ENCODE results near the gene MYO5C.

MYO5C gene

GRCh38 chr15:52280326-52281084, 15.1 kb downstream of the MYO5C start:
- DNase-seq (ENCODE audit: low read depth in 2 of 2), result no peak

GRCh38 chr15:52278636-52279367, 16.8 kb downstream of the MYO5C start:
- DNase-seq (ENCODE audit: low read depth in 2 of 2), result no peak

- no peak for DNase-seq (ENCODE audit: low read depth in 2 of 2)
These were observed 17.5 kb downstream of the MYO5C start for GRCh38 chr15:52278135-52278534.

DNA sequence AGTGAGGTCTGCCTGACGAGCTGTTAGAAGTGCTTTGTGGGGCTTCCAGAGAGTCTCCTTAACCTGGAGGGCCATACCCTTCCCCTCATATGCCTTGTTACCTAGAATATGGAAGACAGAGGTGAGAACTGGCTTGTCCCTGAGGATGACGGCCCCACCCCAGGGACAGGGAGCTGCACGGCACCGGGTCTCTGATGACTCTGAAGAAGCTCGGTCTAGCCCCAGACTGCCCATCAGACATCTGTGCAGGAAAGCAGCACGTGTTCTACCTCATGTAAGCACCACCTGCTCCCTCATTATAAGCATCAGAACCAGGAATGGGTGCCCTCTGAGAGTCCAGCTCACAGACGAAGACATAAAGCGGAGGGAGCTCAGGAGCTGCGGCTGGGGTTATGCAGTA, 18.0 kb downstream of the MYO5C start:
- DNase-seq (ENCODE audit: low read depth in 2 of 2), result no peak

DNA sequence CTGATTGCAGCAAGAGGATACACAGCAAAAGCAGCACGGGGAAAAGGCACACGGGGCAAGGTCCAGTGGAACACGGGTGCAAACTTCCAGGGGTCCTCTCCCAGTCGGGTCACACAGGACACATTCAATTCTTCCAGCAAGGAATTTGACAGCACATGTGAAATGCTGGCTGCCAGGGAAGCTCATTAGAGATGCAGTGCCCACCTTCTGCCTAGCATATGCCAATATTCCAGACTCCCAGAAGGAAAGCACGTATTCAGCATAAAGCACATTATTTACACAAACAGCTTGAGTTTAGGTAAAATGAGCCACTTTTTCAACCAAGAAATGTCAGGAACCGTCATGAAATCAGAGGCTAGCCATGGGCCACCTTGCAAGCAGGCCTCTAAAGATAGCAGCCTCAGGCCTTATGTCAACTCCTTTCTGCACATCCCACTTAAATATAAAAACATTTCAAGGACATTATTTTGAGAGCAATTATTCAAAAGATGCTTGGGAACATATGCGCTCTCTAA, 19.3 kb downstream of the MYO5C start:
- no peak for DNase-seq (ENCODE audit: low read depth in 2 of 2)

DNA sequence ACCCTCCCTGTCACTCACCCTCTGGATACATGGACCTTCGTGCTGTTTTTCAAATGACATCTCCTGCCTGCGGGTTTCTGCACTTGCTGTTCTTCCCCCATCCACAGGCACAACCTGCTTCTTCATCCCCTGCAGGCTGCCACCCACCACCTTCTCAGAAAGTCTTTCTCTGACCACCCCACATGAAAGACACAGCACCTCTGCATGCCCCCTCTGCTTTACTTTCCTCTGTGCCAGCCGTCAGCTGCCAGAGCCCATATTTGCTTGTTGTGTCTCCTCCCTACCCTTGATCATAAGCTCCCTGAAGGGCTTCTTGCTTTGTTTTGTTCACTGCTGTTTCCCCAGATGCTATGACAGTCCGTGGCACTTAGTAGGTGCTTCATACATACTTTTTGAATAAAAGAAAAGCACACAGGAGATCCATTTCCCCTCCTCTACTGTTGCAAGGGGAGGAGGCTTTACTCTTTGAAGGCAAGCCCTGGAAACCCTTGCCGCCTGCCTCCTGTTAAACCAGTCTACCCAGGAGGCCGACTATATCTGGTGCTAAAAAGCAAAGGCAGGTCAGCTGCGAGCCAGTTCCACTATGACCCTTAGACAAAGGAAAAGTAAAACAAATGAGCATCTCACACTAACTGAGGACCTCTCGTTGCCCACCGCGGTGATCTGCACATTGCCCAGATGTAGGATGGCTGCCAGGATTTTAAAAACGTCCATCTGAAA, 31.9 kb downstream of the MYO5C start:
- no peak for DNase-seq (ENCODE audit: low read depth in 2 of 2)

- no peak for DNase-seq (ENCODE audit: low read depth in 2 of 2)
These were observed 33.2 kb downstream of the MYO5C start for GRCh38 chr15:52262364-52262763.

DNA sequence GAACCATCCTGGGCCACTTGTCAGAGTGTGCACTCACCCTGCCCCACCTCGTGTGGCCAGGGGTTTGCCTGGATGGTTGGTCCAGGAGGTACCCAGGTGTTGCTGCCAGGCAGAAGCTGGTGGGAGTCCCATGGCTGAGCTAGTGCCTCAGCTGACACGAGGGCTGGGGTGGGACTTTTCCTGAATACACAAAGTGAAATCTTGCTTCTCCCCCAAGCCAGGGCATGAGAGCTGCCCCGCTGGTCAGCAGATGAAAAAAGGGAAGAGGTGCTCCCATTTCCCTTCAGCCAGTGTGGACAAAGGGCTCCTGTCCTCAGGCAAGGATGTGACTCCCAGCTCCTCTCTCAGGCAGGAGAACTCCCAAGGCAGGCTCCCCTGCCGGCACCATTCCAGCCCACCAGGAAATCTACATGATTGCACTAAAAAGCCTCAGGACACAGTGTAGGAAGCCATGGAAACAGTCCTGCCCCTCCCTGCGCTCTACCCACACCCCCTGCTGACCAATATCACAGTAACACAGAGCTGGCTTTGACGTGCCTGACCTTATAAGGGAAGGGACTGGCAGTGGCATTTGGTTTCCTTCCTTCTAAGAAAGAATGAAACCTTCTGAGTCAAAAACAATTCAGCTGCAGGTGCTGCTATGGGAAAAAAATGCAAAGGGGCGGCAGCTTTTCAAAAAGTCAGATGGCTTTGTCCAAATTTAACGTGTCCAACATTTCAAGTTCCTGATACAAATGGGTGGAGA, 33.9 kb downstream of the MYO5C start:
- no peak for DNase-seq (ENCODE audit: low read depth in 2 of 2)

DNA sequence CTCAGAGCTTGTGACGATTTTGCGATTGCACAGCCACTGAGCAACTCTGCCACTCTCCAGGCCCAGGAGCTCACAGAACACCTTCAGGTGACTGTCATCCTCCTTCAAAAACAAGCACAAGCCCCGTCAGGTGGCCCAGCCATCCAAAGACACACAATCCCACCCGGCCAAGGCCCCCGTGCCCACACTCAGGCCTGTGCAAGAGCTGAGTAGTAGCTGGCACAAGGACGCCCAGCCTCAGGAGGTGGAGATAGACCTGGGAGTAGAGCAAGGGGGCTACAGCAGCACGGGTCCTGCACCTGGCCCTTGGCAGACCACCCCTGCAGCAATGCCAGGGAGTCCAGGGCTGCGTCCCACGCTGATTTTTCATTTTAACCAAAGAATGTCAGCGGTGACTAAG, 34.6 kb downstream of the MYO5C start:
- DNase-seq (ENCODE audit: low read depth in 2 of 2), result no peak

- no peak for DNase-seq (ENCODE audit: low read depth in 2 of 2)
These were observed 36.1 kb downstream of the MYO5C start for GRCh38 chr15:52259503-52259902.

- no peak for DNase-seq (ENCODE audit: low read depth in 2 of 2)
These were observed 37.1 kb downstream of the MYO5C start for GRCh38 chr15:52258461-52258860.

DNA sequence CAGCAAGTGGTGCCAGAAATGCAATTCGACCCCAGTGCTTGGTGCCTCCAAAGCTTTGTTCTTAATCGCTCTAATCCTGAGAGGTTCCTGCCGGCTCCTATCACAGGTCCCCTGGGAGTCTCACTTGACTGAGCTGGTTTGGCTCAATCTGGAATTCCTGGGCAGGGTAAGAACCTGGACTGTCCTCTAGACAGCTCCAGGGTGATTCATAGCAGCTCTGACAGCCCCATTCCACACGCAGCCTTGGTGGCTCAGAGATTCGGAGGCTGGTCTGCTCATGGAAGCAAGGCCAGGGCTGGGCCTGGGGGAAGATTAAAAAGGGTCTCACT, 37.9 kb downstream of the MYO5C start:
- DNase-seq (ENCODE audit: low read depth in 2 of 2), result no peak

GRCh38 chr15:52256930-52257733, 38.5 kb downstream of the MYO5C start:
- DNase-seq (ENCODE audit: low read depth in 2 of 2), result no peak

- DNase-seq (ENCODE audit: low read depth in 2 of 2), result peak; percentile 47 to 56
These were observed 39.2 kb downstream of the MYO5C start for GRCh38 chr15:52256366-52256765.

DNA sequence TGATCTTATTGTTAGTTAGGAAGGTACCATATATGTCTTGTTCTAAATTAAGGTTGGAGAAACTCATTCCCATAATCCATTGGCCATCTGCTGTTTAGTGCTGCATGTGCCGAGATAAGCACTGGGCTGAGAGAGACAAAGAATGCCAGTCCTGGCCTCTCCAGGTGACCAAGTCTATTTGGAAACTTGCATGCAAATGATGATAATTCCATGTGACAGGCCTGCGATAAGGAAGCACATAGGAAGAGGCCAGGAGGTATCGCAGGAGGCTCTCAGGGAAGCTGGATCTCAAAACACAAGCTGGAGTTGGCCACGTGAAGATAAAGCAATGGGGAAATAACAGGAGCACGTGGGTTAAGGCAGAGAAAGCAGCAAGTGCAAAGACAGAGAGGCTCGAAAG, 39.7 kb downstream of the MYO5C start:
- DNase-seq (ENCODE audit: low read depth in 2 of 2), result no peak

- DNase-seq (ENCODE audit: low read depth in 2 of 2), result no peak
These were observed 40.6 kb downstream of the MYO5C start for GRCh38 chr15:52255008-52255407.

DNA sequence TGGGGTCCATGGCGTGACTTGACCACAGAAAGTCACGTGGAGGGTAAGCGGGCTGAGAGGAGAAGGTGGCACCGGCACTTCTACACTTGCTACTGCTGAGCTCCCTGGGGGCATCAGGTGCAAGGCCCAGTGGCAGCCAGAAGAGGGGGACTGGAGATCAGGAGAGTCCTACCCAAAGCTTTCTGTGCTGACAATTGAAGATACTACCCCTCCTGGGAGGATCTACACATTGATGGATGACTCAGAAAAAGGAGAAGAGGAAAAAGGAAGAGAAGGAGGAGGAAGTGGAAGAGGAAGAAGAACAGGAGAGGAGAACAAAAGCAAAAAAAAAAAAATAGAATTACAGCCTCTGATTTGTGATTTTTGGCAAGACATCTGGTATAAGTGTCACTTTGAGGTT, 41.2 kb downstream of the MYO5C start:
- DNase-seq (ENCODE audit: low read depth in 2 of 2), result no peak

DNA sequence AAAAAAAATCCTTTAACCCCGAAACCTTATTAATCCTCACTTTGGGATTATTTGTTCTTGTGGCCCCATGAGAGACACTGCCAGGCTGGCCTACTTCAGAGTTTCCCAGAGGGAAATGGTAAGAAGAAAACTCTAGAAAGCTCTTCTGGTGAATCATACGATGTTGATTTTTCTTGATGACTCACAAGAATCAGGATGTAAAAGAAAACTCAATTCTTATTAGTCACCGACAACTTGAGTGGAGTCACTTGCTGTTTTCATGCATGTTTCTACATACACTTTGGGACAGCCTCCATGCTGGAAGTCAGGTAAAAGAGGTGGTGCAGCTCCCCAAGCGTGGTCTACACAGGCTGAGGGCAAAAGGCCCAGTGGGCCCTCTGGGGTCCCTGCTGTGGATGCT, 42.8 kb downstream of the MYO5C start:
- no peak for DNase-seq (ENCODE audit: low read depth in 2 of 2)

DNA sequence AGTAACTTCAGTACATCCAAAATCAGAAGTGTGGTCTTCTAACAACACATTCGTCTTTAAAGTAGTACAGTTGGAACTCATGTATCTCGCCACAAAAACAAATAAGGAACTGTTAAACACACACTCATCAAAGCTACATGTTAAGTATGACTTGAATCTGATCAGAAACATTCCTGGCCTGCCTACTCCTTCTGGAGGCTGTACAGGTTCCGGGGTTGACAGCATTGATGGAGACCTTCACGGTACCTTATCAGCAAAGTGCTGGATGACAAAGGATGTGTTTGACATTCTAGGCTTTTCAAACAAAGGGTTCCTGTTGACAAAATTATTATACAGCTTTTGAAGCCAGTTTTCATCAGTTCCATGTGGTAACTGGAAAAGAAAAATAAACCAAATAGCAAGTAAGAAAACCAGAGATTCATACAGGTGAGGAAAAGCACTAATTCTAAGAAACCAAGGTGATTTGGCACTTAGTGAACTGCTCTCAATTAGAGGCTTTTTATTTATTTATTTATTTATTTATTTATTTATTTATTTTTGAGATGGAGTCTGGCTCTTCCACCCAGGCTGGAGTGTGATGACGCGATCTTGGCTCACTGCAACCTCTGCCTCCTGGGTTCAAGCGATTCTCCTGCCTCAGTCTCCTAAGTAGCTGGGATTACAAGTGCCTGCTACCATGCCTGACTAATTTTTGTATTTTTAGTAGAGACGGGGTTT, 44.3 kb downstream of the MYO5C start:
- no peak for DNase-seq (ENCODE audit: low read depth in 2 of 2)

- no peak for DNase-seq (ENCODE audit: low read depth in 2 of 2)
These were observed 48.1 kb downstream of the MYO5C start for GRCh38 chr15:52247461-52247860.
